Astrocyte (in vitro differentiated cells and primary cell): Measurements from ENCODE around the gene DACT3. TPM values are rescaled to one million over a fixed set of nuclear protein-coding genes. Genes with fewer than 3 reads are reported as not detected.
"Not testable (repeated sequence)": the region's sequence is repeated elsewhere in the genome, so short reads cannot be mapped to it uniquely, and the experiment has no call there.

Experiments used
- DNase-seq: peaks from one replicate; pipeline ENCODE4 v3.0.0-alpha.2; 2010; ENCODE audit warnings: low read depth
- FAIRE-seq: peaks from 2 replicates; lab custom pipeline; 2011; peaks lifted over from hg19 to GRCh38; lab: Jason Lieb, UNC
- H2AFZ ChIP-seq: 2 replicates; pipeline ENCODE4 v1.6.0; 2012; ENCODE audit warnings: low read depth, low read length, inconsistent platforms
- H3K27ac ChIP-seq: 2 replicates; pipeline ENCODE4 v1.5.1; 2011; ENCODE audit warnings: low read depth, low read length, inconsistent platforms
- H3K27me3 ChIP-seq: 2 replicates; pipeline ENCODE4 v1.6.0; 2011; ENCODE audit warnings: low read length, inconsistent platforms; ENCODE audit not compliant: insufficient read depth
- H3K36me3 ChIP-seq: 2 replicates; pipeline ENCODE4 v1.5.1; 2011; ENCODE audit warnings: low read length, inconsistent platforms; ENCODE audit not compliant: insufficient read depth
- H3K4me1 ChIP-seq: 2 replicates; pipeline ENCODE4 v1.5.1; 2011; ENCODE audit warnings: low read length, inconsistent platforms; ENCODE audit not compliant: insufficient read depth
- H3K4me2 ChIP-seq: 2 replicates; pipeline ENCODE4 v1.6.0; 2012; ENCODE audit warnings: low read length, inconsistent platforms
- H3K4me3 ChIP-seq: 2 replicates; pipeline ENCODE4 v1.5.1; 2011; ENCODE audit warnings: low read depth, mild to moderate bottlenecking, low read length, inconsistent platforms; ENCODE audit not compliant: insufficient read depth
- H3K79me2 ChIP-seq: 2 replicates; pipeline ENCODE4 v1.6.0; 2012; ENCODE audit warnings: mild to moderate bottlenecking, low read length, inconsistent platforms; ENCODE audit not compliant: insufficient read depth
- H3K9ac ChIP-seq: 2 replicates; pipeline ENCODE4 v1.6.0; 2012; ENCODE audit warnings: mild to moderate bottlenecking, low read length, inconsistent platforms
- H3K9me3 ChIP-seq: 2 replicates; pipeline ENCODE4 v1.5.1; 2012; ENCODE audit warnings: low read depth, mild to moderate bottlenecking, low read length, inconsistent platforms; ENCODE audit not compliant: insufficient read depth
- H4K20me1 ChIP-seq: 2 replicates; pipeline ENCODE4 v1.6.0; 2012; ENCODE audit warnings: low read length, inconsistent platforms; ENCODE audit not compliant: insufficient read depth
- H3K27ac Mint-ChIP-seq: one replicate; pipeline ENCODE4 v1.8.0; 2021; ENCODE audit warnings: mild to moderate bottlenecking, mixed read lengths; ENCODE audit not compliant: unreplicated experiment
- H3K27me3 Mint-ChIP-seq: one replicate; pipeline ENCODE4 v1.8.0; 2021; ENCODE audit warnings: low read depth, mixed read lengths; ENCODE audit not compliant: unreplicated experiment
- H3K36me3 Mint-ChIP-seq: one replicate; pipeline ENCODE4 v1.8.0; 2021; ENCODE audit warnings: low read depth, mixed read lengths; ENCODE audit not compliant: unreplicated experiment
- H3K4me1 Mint-ChIP-seq: one replicate; pipeline ENCODE4 v1.8.0; 2021; ENCODE audit warnings: low read depth, mixed read lengths; ENCODE audit not compliant: unreplicated experiment
- H3K4me3 Mint-ChIP-seq: one replicate; pipeline ENCODE4 v1.8.0; 2021; ENCODE audit warnings: mild to moderate bottlenecking, moderate library complexity, mixed read lengths; ENCODE audit not compliant: unreplicated experiment
- H3K9me3 Mint-ChIP-seq: one replicate; pipeline ENCODE4 v1.8.0; 2021; ENCODE audit warnings: mild to moderate bottlenecking, mixed read lengths; ENCODE audit not compliant: unreplicated experiment
- EZH2 ChIP-seq: IDR thresholded peaks from 2 replicates; pipeline ENCODE4 v1.6.1; 2012; ENCODE audit warnings: mild to moderate bottlenecking, low read length, inconsistent platforms; ENCODE audit not compliant: insufficient read depth
- total RNA-seq: library from RNA; stranded (reverse); gene quantifications from 2 replicates; pipeline ENCODE4 v1.2.1, GENCODE V29; 2021
- TF ChIP-seq, protein P1 (sequence below): IDR thresholded peaks from 2 replicates; pipeline ENCODE4 v1.5.1; 2011; ENCODE audit warnings: low read depth, mild to moderate bottlenecking, inconsistent platforms, low read length, moderate library complexity; ENCODE audit not compliant: insufficient read depth

DACT3 gene
- total RNA-seq, 1 donor from 2014 or later = 19.8 TPM

DNA sequence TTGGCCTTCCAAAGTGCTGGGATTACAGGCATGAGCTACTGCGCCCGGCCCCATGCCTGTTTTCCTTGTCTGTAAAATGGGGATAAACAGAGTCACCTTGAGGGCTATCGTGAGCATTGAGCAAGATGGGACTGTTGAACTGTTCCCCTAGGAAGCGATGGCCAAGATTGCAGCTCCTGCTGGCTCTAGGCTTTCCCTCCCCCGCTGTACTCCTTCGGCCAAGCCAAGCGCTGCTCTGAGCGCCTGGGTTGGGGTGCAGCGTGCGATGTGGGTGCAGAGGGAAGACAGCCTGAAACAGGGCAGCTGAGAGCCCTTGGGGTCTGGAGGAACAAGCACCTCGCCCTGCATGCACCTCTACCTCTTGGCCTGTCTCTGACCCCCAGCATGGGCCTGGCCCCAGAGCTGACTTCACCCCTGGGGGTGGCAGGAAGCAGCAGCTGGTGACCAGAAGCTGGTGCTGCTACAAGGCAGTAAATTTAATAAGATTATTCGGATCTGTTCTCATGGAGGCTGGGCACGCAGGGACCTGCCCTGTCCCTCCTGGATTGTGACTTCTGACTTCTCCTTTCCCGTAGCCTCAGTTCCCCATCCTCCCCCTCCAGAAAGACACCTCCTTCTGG, 30.3 kb downstream of the DACT3 start:
- H3K27ac Mint-ChIP-seq = no peak overlapping the region
- peaks cover 2% of the 10 kb centered on the region for H3K9me3 Mint-ChIP-seq

DNA sequence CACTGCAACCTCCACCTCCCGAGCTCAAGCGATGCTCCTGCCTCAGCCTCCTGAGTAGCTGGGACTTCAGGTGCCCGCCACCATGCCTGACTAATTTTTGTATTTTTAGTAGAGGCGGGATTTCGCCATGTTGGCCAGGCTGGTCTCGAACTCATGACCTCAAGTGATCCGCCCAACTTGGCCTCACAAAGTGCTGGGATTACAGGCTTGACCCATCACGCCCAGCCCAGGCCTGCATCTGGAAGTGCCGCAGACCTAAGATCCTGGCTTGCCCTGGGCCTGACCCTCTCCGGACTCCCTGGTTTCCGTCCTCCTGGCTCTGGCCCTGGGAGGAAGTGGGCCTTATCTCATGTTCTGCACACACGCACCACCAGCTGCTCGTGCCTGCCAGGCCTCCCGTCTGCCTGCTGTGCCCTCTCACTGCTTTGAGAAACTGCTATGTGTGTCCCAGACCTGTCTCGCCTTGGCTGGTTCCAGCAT, 31.4 kb downstream of the DACT3 start:
- Histone ChIP-seq H3K4me3 (no peak overlapping the region), H3K36me3 (no peaks in the 10 kb centered on the region), H2AFZ (no peak overlapping the region), H3K79me2 (no peaks in the 10 kb centered on the region), H3K4me1 (peaks cover 23% of the 10 kb centered on the region), H3K9ac (no peak overlapping the region), H3K27me3 (no peaks in the 10 kb centered on the region), H3K4me2 (no peak overlapping the region), H4K20me1 (no peaks in the 10 kb centered on the region), H3K9me3 (no peaks in the 10 kb centered on the region), H3K27ac (no peak overlapping the region)
- TF ChIP-seq, protein P1, sequence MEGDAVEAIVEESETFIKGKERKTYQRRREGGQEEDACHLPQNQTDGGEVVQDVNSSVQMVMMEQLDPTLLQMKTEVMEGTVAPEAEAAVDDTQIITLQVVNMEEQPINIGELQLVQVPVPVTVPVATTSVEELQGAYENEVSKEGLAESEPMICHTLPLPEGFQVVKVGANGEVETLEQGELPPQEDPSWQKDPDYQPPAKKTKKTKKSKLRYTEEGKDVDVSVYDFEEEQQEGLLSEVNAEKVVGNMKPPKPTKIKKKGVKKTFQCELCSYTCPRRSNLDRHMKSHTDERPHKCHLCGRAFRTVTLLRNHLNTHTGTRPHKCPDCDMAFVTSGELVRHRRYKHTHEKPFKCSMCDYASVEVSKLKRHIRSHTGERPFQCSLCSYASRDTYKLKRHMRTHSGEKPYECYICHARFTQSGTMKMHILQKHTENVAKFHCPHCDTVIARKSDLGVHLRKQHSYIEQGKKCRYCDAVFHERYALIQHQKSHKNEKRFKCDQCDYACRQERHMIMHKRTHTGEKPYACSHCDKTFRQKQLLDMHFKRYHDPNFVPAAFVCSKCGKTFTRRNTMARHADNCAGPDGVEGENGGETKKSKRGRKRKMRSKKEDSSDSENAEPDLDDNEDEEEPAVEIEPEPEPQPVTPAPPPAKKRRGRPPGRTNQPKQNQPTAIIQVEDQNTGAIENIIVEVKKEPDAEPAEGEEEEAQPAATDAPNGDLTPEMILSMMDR = no peak
- TF ChIP-seq EZH2 = no peak
- no peak for DNase-seq
- no peak for FAIRE-seq
- H3K9me3 Mint-ChIP-seq = peaks cover 2% of the 10 kb centered on the region
- H3K4me3 Mint-ChIP-seq = no peak overlapping the region
- peaks cover 5% of the 10 kb centered on the region for H3K27me3 Mint-ChIP-seq
- H3K36me3 Mint-ChIP-seq = no peaks in the 10 kb centered on the region
- no peak overlapping the region for H3K27ac Mint-ChIP-seq
- peaks cover 18% of the 10 kb centered on the region for H3K4me1 Mint-ChIP-seq

More for the DNA sequence above, 30.3 kb downstream of the DACT3 start:
- H3K4me2 ChIP-seq = no peak overlapping the region
- no peaks in the 10 kb centered on the region for H3K9me3 ChIP-seq
- FAIRE-seq (no peak), DNase-seq (no peak)
- peaks cover 15% of the 10 kb centered on the region for H3K4me1 Mint-ChIP-seq
- peaks cover 4% of the 10 kb centered on the region for H3K27me3 ChIP-seq
- H3K4me1 ChIP-seq = peaks cover 13% of the 10 kb centered on the region
- H3K79me2 ChIP-seq = no peaks in the 10 kb centered on the region
- H4K20me1 ChIP-seq = no peaks in the 10 kb centered on the region
- peaks cover 6% of the 10 kb centered on the region for H3K27me3 Mint-ChIP-seq
- peak overlapping the region; percentile 34 for H3K4me3 Mint-ChIP-seq
- H3K9ac ChIP-seq = no peak overlapping the region
- no peaks in the 10 kb centered on the region for H3K36me3 Mint-ChIP-seq
- H2AFZ ChIP-seq = no peak overlapping the region
- TF ChIP-seq, protein P1 = no peak
- no peak for TF ChIP-seq EZH2
- no peaks in the 10 kb centered on the region for H3K36me3 ChIP-seq
- H3K27ac ChIP-seq = no peak overlapping the region
- H3K4me3 ChIP-seq = no peak overlapping the region

DNA sequence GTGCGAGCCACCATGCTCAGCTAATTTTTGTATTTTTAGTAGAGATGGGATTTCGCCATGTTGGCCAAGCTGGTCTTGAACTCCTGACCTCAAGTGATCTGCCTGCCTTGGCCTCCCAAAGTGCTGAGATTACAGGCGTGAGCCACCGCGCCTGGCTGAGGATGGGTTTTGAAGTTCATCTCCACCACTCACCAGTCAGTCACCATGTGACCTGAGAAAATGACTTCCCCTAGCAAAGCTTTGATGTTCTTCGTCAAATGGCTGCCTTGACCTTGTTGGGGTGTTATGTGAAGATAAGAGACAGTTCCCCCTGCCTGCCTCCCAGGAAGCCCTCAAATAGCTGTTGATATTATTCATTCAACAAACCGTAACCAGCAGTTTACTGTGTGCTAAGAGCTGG, 32.0 kb downstream of the DACT3 start:
- DNase-seq, H3K9me3 Mint-ChIP-seq, H3K79me2 ChIP-seq, H3K4me3 Mint-ChIP-seq, H3K9me3 ChIP-seq, H3K27me3 ChIP-seq, H3K36me3 ChIP-seq, H2AFZ ChIP-seq, H3K27ac ChIP-seq, FAIRE-seq, H3K4me3 ChIP-seq, H3K36me3 Mint-ChIP-seq, H3K9ac ChIP-seq, H4K20me1 ChIP-seq, H3K4me2 ChIP-seq, H3K27me3 Mint-ChIP-seq, H3K27ac Mint-ChIP-seq: not testable (repeated sequence)
- peaks cover 18% of the 10 kb centered on the region for H3K4me1 Mint-ChIP-seq
- H3K4me1 ChIP-seq = peaks cover 22% of the 10 kb centered on the region
